NCI-H82 treated with DMSO at 0.1 percent for 48 hours (cell line): ENCODE data around the gene TVP23C.
"Not testable (repeated sequence)": the region's sequence is repeated elsewhere in the genome, so short reads cannot be mapped to it uniquely, and the experiment has no call there.

Source experiments
- DNase-seq: peaks from one replicate; lab custom pipeline; 2025; ENCODE audit not compliant: unreplicated experiment; lab: John Stamatoyannopoulos, UW

The TVP23C gene

GRCh38 chr17:15526292-15527218, 36.7 kb downstream of the TVP23C start:
- DNase-seq = not testable (repeated sequence)

DNA sequence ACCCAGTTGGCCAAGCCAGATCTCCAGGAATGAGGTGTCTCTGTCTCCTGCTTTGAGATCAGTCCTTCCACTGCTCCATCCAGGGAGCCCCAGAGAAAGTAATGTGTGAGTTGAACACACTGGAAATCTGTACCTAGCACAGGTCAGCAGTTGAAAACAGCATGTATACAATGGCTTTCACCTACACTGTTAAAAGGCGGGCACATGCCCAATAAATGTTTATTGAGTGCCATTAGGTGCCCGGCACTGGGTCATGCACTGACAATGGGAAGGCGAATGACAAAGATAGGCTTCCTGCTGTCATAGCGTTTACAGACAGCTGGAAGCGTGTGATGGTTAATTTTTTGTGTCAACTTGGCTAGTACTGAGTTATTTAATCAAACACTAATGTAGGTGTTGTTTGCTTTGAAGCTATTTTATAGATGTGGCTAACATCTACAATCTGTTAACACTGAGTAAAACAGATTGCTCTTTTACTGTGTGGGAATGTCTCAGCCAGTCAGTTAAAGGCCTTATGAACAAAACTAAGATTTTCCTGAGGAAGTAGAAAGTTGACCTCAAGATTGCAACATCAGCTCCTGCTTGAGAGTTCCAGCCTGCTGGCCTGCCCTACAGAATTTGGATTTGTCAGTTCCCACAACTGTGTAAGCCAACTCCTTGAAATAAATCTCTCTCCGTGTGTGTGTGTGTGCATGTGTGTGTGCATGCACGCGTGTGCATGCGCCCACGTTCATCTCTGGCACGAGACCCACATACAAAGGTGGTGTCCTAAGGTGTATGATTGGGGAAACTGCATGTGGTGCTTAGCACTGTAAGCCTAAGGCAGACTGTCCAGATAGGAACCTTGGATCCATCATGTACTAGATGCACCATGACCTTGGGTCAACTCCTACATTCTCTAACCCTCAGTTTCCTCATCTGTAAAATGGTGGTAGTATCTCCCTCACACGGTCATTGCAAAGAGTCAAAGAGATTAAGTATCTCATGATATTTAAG, 38.0 kb downstream of the TVP23C start:
- not testable (repeated sequence) for DNase-seq

DNA sequence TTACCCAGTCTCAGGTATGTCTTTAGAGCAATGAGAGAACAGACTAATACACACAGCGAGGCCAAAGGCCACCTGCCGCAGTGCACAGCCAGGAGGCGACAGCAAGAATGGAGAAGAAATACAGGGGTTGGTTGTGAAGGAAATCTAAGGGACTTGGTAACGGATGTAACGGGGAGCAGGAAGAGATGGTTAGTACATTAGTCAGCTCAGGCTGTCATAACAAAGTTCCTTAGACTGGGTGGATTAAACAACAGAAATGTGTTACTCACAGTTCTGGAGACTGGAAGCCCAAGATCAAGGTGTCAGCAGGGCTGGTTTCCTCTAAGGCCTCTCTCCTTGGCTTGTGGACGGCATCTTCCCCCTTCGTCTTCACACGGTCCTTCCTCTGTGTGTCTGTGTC, 47.1 kb downstream of the TVP23C start:
- DNase-seq = no peak

- no peak for DNase-seq
Observed at GRCh38 chr17:15514469-15514868, 48.8 kb downstream of the TVP23C start.

DNA sequence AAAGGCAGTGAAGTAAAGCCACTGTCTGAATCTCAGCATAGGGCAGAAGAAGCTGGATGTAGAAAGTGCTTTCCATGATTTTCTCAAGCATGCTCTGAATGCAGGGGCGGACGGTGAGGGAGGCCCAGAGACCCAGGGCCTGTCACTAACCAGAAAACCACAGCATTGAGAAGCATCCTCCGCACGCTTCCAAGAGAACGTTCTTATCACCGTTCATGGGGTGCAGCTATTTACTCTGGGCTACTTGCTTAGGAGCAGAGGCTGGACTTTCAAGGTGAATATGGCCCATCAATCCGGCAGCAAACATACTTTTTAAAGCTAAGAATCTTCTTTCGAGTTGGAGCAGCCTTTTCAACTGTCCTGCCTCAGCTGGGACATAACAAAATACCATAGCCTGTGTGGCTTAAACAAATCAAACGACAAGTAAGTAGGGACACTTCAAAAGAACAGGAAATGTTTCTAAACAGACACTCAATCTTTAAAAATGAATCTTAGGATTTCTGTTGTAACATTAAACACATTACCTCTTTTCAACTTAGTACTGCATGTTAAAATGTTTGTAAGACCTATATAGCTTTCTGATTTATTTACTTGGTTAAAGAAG, 49.3 kb downstream of the TVP23C start:
- no peak for DNase-seq

- DNase-seq = no peak
Observed at GRCh38 chr17:15513058-15513791, 50.1 kb downstream of the TVP23C start.

DNA sequence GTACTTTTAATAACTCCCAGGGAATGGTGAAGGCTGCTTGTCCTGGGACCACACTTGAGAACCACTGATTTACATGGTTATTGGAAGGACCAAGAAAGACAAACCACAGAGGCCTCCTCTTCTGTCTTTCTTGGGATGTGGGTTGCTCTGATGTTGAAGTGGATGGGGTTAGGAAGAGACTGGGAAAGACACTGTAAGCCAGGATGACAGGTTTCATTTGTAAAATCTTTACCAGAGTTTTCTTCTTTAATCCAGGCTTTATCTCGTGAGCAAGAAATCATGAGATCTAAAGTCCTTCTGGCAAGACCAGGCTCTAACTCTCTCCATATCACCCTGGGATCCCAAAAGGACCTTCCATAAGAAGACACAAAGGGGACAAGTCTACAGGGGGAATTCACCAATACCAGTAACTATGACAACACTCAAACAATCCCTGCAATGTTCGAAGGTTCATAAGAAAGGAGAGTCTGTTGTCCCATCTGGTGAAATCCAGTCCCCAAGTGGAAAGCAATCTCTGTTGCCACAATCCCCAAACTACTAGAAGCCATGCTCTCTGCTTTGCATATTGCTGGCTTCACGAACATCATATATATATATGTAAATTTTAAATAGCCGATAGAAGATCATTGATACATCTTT, 51.1 kb downstream of the TVP23C start:
- DNase-seq = no peak

GRCh38 chr17:15511142-15511541, 52.1 kb downstream of the TVP23C start:
- DNase-seq = no peak

- DNase-seq = no peak
Observed at GRCh38 chr17:15510361-15510760, 52.9 kb downstream of the TVP23C start.

DNA sequence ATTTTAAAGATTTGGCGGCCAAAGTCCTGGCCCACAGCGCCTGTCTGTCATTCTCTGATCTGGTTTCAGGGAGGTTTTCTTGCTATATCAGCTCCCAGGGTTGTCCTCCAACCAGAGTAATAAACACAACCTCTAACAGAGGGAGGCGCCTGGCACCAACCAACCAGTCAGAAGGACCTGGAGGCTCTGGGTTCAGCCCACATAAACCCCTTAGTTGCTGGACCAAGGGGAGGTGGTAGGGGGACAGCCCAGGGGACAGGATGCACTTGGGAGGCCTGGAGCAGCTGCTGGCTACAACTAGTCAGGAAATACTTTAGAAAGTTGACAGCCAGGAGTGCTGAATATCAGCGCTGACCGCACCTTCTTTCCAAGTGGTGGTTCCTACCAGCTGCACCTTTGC, 54.2 kb downstream of the TVP23C start:
- DNase-seq = no peak

- DNase-seq = no peak
Observed at GRCh38 chr17:15508466-15508865, 54.8 kb downstream of the TVP23C start.

GRCh38 chr17:15507896-15508295, 55.4 kb downstream of the TVP23C start:
- DNase-seq = no peak

- no peak for DNase-seq
Observed at GRCh38 chr17:15507001-15507400, 56.3 kb downstream of the TVP23C start.

- not testable (repeated sequence) for DNase-seq
Observed at GRCh38 chr17:15505708-15506107, 57.6 kb downstream of the TVP23C start.

DNA sequence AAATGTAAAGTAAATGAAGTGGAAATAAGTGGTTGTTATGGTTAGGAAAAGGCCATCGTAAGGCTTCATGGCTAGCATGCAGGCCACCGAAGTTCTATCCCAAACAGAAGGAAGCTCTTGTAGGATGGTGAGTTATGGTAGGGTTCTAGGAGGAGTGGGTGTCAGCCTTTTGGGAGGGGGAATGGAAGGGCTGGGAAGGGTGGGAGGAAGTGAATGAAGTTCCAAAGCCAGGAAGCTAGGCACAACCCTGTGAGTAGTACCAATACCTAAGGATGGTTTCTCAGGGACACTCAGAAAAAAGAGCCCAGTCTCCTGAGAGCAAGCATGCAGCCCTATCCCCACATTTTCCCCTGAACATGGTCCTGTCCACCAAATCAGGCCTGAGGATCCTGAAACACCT, 59.6 kb downstream of the TVP23C start:
- DNase-seq = no peak

GRCh38 chr17:15502369-15503112, 60.7 kb downstream of the TVP23C start:
- peak; percentile 17 for DNase-seq

DNA sequence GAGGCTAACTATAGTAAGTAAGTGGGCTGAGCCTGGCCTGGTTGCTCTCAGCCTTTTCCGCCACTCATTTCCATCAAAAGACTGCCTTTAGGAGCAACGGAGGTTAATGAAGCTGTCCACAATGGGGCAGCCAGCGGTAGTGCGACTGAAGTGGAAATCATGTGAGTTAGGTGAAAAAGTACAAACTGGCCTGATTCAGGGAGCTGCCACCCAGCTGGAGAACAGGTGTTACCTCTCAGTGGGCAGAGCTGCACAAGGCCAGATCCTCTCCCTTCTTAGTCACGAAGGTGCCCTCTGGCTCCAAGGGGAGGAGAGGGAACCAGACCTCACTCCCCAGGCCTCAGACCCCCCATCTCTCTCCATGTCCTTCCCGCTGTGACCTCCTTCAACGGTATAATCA, 61.5 kb downstream of the TVP23C start:
- no peak for DNase-seq

DNA sequence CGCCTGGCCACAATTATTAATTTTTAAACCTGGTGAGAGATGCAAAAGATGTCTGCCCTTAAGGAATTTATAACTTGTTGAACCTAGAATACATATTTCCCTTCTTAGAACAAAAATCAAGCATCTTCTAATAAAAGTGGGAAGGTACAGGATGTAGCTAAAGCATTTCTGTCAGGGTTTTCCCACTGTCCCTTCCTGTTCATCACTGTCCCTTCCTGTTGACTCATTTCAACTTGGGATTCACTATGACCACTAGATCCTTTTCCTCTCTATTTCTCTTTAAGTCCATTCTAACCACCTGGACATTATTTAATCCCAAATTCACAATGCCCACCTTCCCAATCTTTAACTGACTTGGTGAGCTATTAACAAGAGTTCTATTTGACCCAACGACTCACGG, 62.0 kb downstream of the TVP23C start:
- DNase-seq = no peak

- no peak for DNase-seq
Observed at GRCh38 chr17:15498107-15498506, 65.2 kb downstream of the TVP23C start.
